Measurements from ENCODE around the gene ATG13.

The ATG13 gene

DNA sequence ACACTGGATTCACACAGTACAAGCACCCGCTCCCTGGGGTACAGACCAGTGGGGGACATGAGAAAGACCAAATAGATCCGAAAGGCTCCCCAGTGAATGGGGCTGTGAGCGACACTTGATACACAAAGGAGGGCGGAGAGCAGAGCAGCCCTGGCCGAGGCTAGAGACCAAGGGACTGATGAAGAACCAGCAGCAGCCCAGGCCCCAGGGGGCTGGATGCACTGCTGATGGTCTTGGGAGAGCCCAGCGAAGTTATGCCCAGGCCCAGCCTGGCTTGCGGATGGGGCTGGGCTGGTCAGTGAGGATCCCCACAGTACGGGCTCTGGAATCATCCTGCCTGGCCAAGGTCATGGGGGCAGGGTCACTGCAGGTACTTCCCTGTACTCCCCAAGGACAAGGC is 59.8 kb downstream of the ATG13 start:
- no peak for DNase-seq

DNA sequence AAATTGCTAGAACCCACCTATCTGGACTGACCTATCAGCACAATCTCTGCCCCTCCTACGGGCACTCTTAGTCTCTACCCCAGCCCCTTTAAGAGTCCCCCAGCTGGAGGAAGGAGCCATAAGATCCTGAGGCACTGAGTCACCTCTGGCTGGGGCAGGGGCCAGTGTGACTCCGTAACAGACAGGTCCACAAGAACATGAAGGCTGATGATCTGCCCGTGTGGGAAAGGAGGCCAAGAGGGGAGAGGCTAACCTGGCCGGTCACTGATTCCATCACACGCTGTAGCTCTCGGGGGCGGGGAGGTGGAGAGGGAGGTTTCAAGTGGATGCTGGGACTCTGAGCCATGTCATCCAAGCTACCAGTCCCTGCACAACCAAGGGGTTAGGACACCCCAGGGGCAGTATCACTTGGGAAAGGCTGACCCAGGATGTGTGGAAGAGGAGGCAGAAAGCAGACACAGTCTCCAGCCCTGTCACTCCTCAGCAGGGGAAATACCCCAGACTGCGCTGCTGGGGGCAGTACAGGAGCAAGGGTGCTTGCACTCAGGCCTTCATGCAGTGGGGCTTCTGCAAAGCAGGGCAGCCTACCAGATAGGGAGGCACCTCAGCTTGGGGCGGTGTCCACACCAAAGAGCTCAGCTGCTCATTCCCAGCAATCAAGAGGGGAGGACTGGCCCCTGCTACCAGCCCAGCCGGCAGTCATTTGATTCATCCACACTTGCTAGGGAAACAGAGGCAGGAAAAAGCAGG is 60.8 kb downstream of the ATG13 start:
- DNase-seq = no peak

DNA sequence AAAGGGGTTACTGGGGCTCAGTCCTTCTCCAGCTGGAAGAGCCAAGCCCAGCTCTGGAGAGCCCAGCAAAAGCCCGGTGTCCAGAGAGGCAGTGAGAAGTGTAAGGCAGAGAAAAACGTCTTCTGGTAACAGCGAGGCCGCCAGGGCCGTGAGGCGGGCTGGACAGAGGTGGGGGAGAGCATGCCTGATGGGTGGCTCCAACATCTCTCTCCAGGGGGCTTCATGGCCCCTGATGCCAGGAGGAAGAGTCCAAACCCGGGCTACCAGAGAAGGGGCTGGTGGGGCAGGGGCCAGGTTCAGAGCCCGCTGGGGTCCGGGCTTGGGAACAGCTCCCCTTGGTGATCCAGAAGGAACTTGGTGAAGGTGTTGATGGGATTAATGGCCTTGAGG is 61.4 kb downstream of the ATG13 start:
- DNase-seq = no peak

DNA sequence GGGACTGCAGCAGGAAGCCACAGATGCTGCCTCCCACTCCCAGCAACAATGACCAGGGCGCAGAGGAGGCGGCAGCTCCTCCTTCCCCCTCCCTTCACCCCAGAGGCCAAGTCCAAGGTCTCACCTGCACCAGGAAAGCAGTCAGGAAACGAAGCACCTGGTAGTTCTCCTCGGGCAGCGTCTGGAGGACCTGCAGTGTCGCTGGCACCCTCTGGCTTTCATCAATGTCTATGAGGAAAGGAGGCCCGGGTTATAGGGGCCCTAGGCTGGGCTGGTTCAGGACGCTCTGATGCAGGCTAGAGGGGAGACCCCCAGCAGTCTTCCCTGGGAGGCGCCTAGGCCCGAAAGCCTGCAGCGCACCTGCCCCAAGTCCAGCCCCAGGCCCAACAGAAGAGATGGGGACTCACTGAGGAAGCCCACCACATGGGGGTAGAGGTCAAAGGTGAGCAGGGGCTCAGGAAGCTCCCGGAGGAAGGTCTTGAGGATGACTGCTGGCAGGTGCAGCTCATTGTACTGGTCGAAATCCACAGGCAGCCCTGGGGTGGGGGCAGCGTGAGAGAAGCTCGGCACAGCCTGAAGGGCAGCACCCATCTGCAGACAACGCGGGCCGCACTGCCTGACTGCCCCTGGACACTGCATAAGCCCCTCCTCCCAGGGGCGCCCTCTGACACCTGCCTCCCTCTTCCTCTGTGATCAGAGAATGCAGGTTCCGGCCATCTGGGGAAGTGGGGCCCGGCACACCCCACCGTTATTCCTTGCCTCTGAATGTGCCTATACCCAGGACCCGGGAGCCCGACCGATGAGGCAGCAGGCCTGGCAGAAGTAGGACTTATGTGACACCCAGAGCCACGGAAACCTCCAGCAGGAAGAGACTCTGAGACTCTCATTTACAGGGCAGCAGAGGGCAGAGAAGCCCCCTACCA is 62.1 kb downstream of the ATG13 start:
- DNase-seq = no peak

DNA sequence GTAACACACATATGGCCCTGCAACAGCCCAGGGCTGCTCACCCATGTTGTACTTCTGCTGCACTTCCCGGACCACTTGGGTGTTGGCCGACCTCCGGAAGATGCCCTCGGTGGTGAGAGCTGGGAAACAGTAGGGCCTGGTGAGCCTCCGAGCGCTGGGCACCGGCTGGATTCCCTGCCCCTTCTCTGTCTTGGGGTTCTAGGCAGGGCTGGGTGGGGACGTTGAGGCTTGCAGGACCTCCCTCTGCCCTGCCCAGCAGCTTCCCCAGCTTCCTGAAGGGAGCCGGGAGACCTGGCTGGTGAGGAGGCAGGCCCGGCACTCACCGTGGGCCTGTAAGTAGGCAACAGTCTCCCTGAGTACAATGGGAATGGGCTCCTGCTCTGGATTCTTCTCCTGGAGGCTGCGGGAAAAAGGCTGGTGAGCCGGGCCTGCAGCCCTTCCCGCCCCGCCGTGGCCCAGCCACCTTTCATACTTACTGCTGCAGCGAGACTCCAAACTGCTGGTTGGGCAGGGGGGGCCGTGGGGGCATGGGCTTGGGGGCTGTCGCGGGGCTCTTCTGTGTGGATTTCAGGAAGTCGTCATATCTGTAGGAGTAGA is 62.9 kb downstream of the ATG13 start:
- no peak for DNase-seq

DNA sequence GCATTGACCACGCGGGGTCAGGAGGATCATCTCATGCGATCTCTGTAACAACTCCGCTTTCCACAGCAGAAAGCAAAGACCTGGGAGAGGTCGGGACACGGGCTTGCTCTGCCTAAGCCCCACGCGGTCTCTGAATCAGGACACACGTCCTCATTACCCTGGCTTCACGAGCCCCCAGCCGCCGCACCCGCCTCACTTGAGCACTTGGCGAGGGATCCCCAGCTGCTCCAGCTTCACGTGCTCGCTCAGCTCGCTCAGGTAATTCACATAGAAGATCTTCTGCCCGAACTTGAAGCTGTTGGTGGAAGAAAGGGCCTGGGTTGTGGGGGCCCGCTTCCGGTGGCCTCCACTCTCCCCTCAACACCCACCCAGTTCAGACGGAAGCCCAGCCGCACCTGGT is 63.5 kb downstream of the ATG13 start:
- DNase-seq = no peak

DNA sequence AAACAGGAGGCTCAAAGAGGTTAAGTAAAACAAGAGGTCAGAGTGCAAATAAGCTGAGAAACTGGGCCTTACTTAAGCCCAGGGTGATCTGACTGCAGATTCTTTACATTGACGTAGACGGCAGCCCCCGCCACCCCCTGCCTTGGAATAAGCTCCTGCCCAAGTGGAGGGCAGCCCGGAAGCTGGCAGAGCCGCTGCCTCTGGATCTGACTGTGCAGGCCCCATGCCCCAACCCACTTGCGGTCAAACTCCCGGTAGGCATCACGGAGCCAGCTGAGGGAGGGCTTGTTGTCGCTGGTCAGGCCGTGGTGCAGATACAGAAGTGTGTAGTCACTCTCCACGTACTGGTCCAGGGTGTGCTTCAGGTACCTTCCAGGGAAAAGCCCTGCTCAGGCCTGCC is 64.5 kb downstream of the ATG13 start:
- no peak for DNase-seq

DNA sequence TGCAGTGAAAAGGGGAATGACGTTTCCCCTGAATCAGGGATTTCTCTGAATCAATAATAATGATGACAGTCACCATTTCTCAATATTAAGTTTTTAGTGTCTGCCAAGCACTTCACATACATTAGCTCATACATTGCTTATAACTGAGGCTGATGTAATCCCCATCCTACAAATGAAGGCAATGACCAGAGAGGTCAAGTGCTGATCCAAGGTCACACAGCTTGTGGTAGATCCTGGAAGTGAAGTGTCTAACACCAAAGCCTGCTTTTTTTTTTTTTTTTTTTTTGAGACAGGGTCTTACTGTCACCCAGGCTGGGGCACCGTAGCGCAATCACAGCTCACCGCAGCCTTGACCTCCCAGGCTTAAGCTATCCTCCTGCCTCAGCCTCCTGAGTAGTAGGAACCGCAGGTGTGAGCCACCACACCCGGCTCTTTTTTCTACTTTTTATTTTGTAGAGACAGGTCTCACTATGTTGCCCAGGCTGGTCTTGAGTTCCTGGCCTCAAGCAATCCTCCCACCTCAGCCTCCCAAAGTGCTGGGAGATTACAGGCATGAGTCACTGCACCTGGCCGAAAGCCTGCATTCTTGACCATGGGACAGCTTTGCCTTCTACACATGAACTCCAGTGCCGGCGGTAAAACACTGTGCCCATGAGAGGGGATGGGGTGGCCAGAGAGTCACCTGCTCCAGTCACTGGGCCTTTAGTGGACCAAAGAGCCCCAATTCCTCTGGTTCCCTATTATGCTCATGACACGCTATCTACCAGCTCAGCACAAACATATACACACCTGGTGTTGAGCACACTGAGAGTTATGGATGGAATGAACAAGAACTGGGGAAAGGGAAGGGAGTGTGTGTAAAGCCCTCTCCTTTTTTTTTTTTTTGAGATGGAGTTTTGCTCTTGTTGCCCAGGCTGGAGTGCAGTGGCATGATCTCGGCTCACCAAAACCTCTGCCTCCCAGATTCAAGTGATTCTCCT is 65.7 kb downstream of the ATG13 start:
- DNase-seq = no peak

DNA sequence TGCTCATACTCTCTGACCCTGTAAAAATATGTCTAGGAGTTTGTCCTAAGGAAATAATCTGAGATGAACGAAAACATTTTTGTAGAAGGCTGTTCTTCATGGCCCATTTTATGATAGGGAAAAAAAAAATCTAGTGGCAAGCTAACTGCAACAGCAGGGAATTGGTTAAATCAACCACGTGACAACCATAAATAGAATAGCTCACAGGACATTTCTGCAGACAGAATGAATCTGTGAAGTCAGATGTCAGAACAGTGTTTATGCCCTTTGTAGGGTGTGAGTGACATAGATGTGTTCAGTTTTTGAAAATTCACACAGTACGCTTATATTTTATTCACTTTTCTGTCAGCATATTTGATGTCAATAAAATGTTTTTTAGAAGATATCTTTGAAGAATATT is 67.0 kb downstream of the ATG13 start:
- no peak for DNase-seq

DNA sequence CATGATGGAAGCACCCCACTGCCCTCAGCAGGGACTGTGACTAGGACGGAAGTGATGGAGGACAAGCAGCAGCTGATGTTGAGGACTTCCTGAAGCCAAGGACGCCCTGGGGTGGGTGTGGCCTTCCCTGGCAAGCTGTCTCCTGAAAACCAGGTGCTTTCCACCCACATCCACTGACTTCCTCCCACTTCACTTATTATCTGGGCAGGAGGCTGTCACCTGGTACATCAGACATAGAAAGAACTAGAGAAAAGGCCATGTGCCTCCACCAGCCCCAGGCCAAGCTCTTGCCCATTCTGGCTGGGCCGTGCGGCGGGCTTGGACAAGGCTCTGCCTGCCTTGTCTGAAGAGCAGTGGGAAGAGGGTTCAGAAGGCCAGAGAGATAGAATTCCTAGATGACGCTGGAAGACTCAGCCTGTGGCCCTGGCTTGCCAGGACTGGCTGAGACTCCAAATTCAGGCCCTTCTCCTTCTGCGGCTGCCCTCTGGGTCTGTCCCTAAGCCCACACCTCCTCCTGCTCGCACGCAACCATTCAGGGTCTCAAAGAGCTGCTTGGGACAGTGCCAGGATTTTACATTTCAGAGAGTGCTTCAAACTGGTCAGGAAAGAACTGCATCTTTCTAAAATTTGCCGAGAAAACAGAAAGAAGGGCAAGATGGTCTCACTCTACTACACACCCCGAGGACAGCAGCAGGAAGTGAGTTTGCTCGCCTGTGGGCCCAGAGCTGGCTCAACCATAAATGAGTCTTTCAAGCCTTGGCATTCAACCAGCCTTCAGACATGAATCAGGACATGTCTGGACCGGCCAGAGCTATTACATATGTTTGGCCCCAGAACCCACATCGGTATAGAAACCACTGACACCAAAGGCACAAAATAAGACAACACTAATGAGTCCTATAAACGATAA is 69.8 kb downstream of the ATG13 start:
- DNase-seq = no peak

DNA sequence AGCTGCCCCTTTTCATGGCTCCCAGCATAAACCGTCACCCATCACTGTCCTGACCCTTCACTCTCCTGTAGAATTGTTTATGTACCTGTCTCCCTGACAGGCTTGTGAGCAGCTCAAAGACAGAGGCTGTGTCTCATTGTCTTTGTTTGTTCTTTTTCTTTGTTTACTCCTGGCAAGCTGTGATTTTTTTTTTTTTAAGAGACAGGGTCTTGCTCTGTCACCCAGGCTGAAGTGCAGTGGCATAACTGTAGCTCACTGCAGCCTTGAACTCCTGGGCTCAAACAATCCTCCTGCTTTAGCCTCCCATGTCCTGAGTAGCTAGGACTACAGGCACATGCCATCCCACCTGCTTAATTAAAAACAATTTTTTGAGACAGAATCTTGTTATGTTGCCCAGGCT is 73.3 kb downstream of the ATG13 start:
- DNase-seq = no peak

DNA sequence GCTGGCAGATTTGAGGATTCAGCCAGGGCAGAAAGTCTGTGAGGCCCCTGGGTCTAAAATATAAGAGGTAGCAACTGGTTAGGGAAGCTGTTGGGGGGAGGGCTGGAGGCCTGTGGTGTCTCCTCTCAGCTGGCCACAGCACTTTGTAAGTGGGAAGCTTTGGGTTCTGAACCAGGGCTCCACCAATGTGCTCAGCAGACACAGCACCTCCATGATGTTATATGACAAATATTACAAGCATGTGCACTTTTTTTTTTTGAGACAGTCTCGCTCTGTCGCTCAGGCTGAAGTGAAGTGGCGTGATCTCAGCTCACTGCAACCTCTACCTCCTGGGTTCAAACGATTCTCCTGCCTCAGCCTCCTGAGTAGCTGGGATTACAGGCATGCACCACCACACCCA is 75.1 kb downstream of the ATG13 start:
- DNase-seq = no peak

DNA sequence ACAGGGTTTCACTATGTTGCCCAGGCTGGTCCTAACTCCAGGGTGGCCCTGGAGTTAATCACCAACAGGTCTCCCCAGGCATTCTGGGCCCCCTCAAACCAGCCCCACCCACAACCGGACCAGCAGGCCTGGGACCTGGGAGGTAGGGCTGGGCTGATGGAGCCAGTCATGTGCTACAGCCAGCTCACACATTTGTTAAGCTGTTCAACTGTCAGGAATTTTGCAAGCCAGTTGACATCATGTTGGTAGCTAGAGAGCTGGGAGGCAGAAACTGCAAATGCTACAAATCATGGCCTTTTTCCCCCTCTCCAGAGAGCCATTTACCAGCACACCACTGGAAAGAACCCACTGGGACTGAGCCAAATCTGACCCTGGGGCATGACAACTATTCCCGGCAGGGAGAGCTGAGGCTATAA is 76.3 kb downstream of the ATG13 start:
- no peak for DNase-seq

DNA sequence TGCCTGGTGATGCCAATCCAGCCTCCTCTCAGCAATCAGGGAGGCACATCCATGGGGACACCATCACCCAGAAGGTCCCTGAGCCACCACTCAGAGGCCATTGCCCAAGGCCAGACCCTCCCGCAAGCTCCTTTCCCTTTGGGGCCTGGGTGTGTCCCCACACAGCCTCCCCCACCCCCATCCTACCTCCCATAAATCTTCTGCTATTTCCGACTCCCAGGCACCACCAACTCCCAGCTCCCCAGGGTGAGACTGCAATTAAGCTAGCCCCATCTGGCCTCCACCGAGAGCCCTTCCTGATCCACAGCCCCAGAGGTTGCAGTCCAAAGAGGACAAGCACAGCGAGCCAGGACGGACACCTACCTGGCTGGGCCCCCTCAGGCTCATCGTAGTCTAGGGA is 76.7 kb downstream of the ATG13 start:
- no peak for DNase-seq

DNA sequence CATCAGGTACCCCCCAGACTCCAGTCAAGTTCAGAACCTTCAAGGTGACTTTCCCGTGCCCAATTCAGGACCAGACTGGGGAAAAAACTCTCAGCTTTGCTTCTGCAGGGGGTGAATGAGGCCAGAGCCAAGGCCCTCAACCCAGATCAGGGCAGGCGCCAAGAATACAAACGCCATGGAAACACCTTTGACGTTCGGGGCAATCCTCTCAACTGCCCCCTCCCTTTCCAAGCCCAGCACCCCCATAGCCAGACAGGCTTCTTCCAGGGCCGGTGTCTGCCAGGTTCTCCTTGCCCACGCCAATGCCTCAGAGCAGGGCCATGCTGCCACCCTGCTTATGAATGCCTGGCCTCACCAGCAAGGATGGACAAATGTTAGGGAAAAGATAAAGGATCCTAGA is 77.3 kb downstream of the ATG13 start:
- no peak for DNase-seq

DNA sequence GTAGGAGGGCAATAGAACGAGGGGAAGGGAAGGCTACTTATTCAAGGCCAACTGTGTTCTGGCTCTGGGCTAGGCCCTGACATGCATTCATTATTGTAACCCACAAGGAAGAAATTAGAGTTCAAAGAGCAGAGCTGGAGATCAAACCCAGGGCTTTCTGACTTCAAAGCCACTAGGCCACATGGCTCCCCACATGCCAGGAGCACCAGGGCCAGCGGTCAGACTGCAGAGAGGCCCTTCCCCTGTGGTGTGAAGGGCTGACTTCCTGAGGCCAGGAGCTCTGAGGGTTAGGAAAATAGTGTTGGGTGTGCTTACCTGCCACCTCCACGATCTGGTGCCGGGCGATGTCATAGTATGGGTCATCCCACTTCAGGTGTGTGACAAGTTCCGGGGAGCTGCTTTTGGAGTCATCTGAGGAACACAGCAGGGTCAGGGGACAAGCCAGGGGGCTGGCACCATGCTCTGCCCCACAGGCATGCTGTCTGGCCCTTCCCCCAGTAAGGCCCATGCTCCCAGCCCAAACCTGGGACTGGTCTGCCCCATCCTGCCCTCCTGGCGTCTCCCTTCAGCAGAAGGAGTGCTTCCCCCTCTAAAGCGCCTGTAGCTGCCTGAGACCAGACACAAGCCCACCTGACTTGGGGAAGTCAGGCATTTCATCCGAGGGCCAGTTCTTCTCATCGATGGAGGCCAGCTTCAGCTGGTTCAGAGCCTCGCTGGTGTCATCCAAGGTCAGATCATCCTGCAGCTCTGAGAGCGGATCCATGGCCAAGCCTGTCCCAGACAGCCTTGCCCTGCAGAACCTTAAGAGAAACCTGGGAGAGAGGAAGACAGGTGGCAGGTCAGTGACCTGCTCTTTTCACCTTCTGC is 78.2 kb downstream of the ATG13 start:
- no peak for DNase-seq

DNA sequence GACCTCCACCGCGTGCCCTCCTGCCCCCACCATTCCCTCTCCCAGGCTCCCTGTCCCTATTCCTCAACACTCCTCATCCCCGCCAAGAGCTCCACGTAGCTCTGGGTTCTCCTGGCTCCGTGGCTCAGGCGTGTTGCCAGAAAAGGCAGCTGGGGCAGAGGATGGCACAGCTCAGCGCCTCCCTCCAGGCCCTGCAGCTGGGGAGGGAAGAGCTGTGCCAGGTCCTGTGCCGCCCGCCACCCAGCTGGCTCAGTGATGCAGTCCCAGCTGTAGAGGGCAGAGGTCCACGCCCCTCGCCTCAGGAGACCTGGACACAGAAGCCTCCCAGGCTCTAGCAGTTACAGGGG is 78.8 kb downstream of the ATG13 start:
- no peak for DNase-seq

DNA sequence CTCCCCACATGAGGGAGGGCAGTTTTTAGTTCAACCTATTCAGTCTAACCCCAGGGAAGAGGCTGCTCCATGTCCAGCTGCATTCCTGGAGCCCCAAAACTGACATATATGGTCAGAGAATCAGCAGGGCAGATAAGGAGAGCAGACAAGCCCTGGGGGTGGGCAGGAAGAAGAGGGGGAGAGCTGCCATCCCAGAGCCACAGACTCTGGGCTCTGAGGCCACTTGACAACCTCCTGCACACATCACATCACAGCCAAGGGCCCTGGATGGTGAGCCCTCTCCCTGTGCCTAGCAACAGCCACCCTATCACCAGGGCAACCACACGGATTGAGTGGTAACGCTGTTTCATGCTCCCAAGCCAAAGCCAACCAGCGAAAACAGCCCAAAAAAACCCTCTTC is 80.0 kb downstream of the ATG13 start:
- no peak for DNase-seq

DNA sequence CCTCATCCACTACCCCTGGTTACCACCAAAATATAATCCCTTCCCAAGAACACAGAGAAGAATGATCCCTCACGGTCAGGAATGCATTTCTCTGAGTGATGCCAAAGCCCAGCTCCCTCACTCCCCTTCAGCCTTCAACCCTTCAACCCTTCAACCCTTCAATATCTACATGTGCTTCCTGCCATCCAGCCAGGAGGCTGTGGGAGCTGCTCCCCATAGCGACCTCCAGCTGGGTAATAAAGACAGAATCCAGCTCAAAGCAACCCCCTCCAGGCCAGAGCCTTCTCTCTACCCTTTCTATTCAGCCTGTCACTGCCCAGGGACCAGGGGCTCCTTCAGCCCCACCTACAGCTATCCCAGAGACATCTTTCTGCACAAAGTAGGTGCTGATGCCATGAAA is 80.4 kb downstream of the ATG13 start:
- no peak for DNase-seq

DNA sequence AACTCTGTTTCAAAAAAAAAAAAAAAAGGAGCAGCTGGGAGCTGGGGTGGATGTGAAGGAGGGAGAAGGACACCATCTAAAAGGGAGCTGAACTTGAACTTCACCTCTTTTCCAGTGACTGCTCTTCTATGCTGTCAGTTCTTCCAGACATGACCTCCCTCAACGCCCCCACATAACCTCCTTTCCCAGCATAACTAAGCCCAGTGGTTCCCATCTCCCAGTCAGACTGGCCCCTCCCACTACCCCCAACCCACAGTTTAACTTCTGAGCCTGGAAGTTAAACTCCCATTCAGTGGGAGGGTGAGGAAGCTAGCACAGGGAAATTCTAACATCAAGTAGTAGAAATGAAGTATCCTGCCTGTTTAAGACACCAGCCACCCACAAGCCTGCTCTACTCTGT is 81.2 kb downstream of the ATG13 start:
- no peak for DNase-seq
